Testis (tissue), 2 donors: ENCODE data around the gene NET1.

Source experiments
- CTCF ChIP-seq, 3 experiments: fragments of 450-650 bp in 2 of 3; fragments of 200-600 bp in 1 of 3; sonication (generic) in 1 of 3; IDR thresholded peaks; one replicate each; pipeline ENCODE4 v1.5.1; 2016 to 2019; ENCODE audit warnings: antibody characterized with exemption in 3 of 3, mild to moderate bottlenecking in 2 of 3, moderate library complexity in 1 of 3
- POLR2A ChIP-seq: fragments of 450-650 bp; IDR thresholded peaks from one replicate; pipeline ENCODE4 v1.6.1; 2017; ENCODE audit warnings: antibody characterized with exemption, mild to moderate bottlenecking, moderate library complexity

GRCh38 chr10:5396556-5397300 lies 15.6 kb upstream of the NET1 start:
- TF ChIP-seq POLR2A (no peak), CTCF (IDR thresholded peaks at IDR 0.05) (no peak)
